ENCODE measurements around the gene SMARCAL1. TPM values are rescaled to one million over a fixed set of nuclear protein-coding genes. Genes with fewer than 3 reads are reported as not detected.

SMARCAL1 gene
- total RNA-seq, 4 donors from 2014 or later = 13.5 to 28.2 (median 20.6) TPM

DNA sequence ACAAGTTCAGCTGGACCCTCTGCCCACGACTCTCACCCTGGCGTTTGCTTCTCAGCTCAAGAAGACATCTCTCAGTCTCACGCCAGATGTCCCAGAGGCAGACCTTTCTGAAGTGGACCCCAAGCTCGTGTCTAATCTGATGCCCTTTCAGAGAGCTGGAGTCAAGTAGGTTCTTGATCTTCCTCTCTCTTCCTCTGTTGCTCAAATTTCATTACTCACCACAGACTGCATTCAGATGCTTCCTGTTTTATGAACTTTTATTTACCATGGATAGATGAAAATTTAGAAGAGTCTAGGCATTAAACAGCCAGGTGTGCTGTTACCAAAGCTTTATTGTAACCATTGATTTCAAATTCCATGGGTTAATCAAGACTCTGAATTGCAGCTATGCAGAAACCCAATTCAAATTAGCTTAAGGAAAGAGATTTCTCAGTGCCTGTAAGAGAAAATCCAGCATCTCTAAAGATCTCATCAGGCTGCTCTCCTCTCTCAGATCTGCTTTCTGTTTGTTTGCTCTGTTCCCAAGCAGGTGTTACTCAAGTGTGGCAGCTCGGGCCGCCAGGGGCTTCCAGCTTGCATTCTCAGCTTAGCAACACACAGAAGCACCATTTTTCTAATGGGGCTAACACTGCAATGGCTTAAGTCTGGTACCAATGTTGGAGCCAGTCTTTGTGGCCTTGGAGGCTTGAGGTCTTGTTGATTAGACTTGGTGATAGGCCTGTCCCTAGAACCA, 16.5 kb downstream of the SMARCAL1 start:
- Histone ChIP-seq H3K4me1 (no peaks in the 10 kb centered on the region), H3K36me3 (peaks cover 91% of the 10 kb centered on the region), H3K9me3 (no peaks in the 10 kb centered on the region), H3K27ac (no peak overlapping the region), H3K27me3 (no peaks in the 10 kb centered on the region), H3K4me3 (no peak overlapping the region)
- 86% methylated on average over 6 of the region's 6 CpGs for WGBS
- DNase-seq (ENCODE audit: low spot score in 2 of 2) = no peak
- TF ChIP-seq POLR2AphosphoS5 (IDR thresholded peaks at IDR 0.05) (no peak), POLR2A (IDR thresholded peaks at IDR 0.05) (no peak), EP300 (IDR thresholded peaks at IDR 0.05) (no peak)
- TF ChIP-seq, protein P1, sequence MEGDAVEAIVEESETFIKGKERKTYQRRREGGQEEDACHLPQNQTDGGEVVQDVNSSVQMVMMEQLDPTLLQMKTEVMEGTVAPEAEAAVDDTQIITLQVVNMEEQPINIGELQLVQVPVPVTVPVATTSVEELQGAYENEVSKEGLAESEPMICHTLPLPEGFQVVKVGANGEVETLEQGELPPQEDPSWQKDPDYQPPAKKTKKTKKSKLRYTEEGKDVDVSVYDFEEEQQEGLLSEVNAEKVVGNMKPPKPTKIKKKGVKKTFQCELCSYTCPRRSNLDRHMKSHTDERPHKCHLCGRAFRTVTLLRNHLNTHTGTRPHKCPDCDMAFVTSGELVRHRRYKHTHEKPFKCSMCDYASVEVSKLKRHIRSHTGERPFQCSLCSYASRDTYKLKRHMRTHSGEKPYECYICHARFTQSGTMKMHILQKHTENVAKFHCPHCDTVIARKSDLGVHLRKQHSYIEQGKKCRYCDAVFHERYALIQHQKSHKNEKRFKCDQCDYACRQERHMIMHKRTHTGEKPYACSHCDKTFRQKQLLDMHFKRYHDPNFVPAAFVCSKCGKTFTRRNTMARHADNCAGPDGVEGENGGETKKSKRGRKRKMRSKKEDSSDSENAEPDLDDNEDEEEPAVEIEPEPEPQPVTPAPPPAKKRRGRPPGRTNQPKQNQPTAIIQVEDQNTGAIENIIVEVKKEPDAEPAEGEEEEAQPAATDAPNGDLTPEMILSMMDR (IDR thresholded peaks at IDR 0.05) = no peak

DNA sequence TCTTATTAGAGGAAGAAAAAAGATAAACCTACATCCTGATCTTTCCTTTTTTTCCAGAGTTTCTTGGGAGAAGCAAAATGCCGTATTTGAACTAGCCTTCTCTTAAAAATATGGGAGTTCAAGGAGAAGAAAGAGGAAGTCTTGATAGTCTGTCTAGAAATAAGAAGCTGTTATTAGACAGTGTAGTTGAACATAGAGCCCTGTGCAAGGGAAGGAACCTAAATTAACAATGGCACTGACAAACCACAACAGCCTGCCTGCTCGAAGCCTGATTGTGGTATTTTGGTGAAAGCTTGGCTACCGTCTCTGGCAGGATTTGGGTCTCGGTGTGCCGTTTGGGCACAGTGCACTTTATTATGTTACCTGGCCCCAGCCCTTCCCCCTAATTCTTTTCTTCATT, 17.1 kb downstream of the SMARCAL1 start:
- Histone ChIP-seq H3K36me3 (peaks cover 91% of the 10 kb centered on the region), H3K27me3 (no peaks in the 10 kb centered on the region), H3K4me3 (no peak overlapping the region), H3K9me3 (no peaks in the 10 kb centered on the region), H3K27ac (no peak overlapping the region), H3K4me1 (no peaks in the 10 kb centered on the region)
- DNase-seq (ENCODE audit: low spot score in 2 of 2) = no peak
- no peak for TF ChIP-seq POLR2A (IDR thresholded peaks at IDR 0.05)
- TF ChIP-seq, protein P1 (IDR thresholded peaks at IDR 0.05) = no peak
- TF ChIP-seq EP300 (IDR thresholded peaks at IDR 0.05) = no peak
- 76% methylated on average over 5 of the region's 5 CpGs for WGBS

DNA sequence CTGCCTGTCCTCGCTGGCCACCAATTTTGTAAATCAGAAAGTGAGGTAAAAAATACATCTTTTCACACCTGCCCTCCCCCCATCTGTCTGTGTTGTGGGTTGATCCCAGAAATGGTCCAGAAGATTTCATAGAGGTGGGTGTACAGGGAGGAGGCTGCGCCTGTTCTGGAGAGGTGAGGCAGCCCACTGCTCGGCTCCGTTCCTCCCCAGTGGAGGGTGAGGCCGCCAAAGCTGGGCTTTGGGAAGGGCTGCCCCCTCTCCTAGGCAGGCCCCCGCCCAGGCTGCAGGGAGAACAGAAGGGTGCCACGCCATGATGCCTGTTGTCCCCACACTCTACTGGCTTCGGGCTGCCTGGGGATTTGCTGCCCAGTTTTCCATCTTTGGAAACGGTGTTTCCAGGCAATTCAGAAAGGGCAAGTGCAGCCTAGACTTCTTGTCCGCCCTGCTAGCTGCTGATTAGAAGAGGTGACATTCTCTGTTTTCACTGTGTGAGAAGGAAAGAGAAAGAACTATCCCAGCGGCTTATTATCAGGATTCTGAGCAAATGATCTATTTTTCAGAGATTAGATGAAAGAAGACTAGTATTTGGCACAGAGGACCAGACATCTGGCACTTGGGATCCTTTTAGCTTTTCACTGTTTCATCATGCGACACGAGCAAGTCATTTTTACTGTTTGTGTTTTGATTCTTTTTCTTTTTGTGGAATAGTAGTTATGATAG, 18.7 kb downstream of the SMARCAL1 start:
- TF ChIP-seq EP300 (IDR thresholded peaks at IDR 0.05) (no peak), POLR2A (IDR thresholded peaks at IDR 0.05) (no peak), POLR2AphosphoS5 (IDR thresholded peaks at IDR 0.05) (no peak)
- TF ChIP-seq, protein P1 (IDR thresholded peaks at IDR 0.05) = no peak
- no peak for DNase-seq (ENCODE audit: low spot score in 2 of 2)
- no peaks in the 10 kb centered on the region for H3K27me3 ChIP-seq
- 85% methylated on average over 13 of the region's 13 CpGs for WGBS
- no peak overlapping the region for H3K27ac ChIP-seq
- H3K36me3 ChIP-seq = peaks cover 91% of the 10 kb centered on the region
- no peak overlapping the region for H3K4me3 ChIP-seq
- no peaks in the 10 kb centered on the region for H3K9me3 ChIP-seq
- H3K4me1 ChIP-seq = no peaks in the 10 kb centered on the region

DNA sequence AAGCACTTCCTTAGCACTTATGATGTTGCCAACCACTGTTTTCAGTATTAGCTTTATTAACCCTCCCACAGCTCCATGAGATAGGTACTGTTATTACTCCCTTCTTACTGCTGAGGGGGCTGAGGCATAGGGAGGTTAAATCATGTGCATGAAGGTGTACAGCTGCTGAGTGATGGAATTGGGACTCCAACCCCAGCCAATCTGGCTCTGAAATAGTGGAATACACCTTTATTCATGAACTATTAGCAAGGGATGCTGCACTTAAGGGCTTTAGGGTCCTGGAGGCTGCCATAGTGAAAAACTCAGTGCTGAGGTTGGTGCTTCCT, 19.2 kb downstream of the SMARCAL1 start:
- Histone ChIP-seq H3K4me1 (no peaks in the 10 kb centered on the region), H3K36me3 (peaks cover 94% of the 10 kb centered on the region), H3K27ac (no peak overlapping the region), H3K9me3 (no peaks in the 10 kb centered on the region), H3K27me3 (no peaks in the 10 kb centered on the region), H3K4me3 (no peak overlapping the region)
- TF ChIP-seq POLR2A (IDR thresholded peaks at IDR 0.05) = no peak
- TF ChIP-seq, protein P1 (IDR thresholded peaks at IDR 0.05) = no peak
- TF ChIP-seq POLR2AphosphoS5 (IDR thresholded peaks at IDR 0.05) = no peak
- DNase-seq (ENCODE audit: low spot score in 2 of 2) = no peak

DNA sequence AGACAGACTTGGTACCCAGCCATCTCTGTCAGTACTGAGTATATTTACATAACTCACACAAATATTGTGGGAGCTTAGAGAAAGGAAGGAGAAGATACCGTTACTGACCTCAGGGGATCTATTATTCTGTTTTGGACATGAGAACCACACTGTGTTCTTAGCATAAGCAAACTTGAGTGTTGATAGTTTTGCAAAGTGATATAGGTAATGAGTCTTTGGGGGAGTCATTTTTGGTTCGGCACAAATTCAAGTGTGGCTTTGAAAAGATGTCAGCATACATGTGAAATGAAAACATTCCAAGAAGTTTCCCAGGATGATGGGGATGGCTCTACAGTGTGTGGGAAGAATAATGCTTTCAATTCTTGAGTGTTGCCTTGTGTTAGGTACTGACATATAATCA, 24.1 kb downstream of the SMARCAL1 start:
- WGBS = 93% methylated on average over 2 of the region's 2 CpGs
- Histone ChIP-seq H3K27ac (no peak overlapping the region), H3K9me3 (no peaks in the 10 kb centered on the region), H3K27me3 (no peaks in the 10 kb centered on the region), H3K4me3 (no peak overlapping the region), H3K36me3 (peaks cover 87% of the 10 kb centered on the region), H3K4me1 (no peaks in the 10 kb centered on the region)
- no peak for DNase-seq (ENCODE audit: low spot score in 2 of 2)
- TF ChIP-seq POLR2A (IDR thresholded peaks at IDR 0.05) (no peak), EP300 (IDR thresholded peaks at IDR 0.05) (no peak), POLR2AphosphoS5 (IDR thresholded peaks at IDR 0.05) (no peak)
- TF ChIP-seq, protein P1 (IDR thresholded peaks at IDR 0.05) = no peak
